ENCODE results near the gene NAT16. TPM values are rescaled to one million over a fixed set of nuclear protein-coding genes. Genes with fewer than 3 reads are reported as not detected.

NAT16 gene
- total and polyA plus RNA-seq, 2 of the 13 experiments (the other 11 are each of a cell fraction or from before 2014, with no cell fraction given), result 0.04 TPM; not detected in 1

- TF ChIP-seq, protein P1, sequence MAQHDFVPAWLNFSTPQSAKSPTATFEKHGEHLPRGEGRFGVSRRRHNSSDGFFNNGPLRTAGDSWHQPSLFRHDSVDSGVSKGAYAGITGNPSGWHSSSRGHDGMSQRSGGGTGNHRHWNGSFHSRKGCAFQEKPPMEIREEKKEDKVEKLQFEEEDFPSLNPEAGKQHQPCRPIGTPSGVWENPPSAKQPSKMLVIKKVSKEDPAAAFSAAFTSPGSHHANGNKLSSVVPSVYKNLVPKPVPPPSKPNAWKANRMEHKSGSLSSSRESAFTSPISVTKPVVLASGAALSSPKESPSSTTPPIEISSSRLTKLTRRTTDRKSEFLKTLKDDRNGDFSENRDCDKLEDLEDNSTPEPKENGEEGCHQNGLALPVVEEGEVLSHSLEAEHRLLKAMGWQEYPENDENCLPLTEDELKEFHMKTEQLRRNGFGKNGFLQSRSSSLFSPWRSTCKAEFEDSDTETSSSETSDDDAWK (CRISPR knock-in tag; IDR thresholded peaks at IDR 0.05), result no peak
- no peak for TF ChIP-seq ZNF530 (CRISPR knock-in tag; IDR thresholded peaks at IDR 0.05; ENCODE audit: low read depth)
- TF ChIP-seq SCMH1 (CRISPR knock-in tag; IDR thresholded peaks at IDR 0.05; ENCODE audit: borderline replicate concordance), result no peak
- TF ChIP-seq EED (CRISPR knock-in tag; IDR thresholded peaks at IDR 0.05), result no peak
- TF ChIP-seq ZNF674 (CRISPR knock-in tag; IDR thresholded peaks at IDR 0.05; ENCODE audit: low read depth), result no peak
- peak; percentile 42; the same call in 1 of the 2 replicates for TF ChIP-seq NFKB2 (CRISPR knock-in tag; IDR thresholded peaks at IDR 0.05; ENCODE audit: borderline replicate concordance)
- TF ChIP-seq KDM5B (CRISPR knock-in tag; IDR thresholded peaks at IDR 0.05; ENCODE audit: borderline replicate concordance), result peak; percentile 32; the same call in 1 of the 2 replicates
- TF ChIP-seq MED1 (CRISPR knock-in tag; IDR thresholded peaks at IDR 0.05), result peak; percentile 51; the same call in 1 of the 2 replicates
- TF ChIP-seq SIX1 (CRISPR knock-in tag; IDR thresholded peaks at IDR 0.05; ENCODE audit: borderline replicate concordance), result no peak
- TF ChIP-seq ZC3H13 (CRISPR knock-in tag; IDR thresholded peaks at IDR 0.05), result peak; percentile 69; the same call in 1 of the 2 replicates
- TF ChIP-seq, protein P2, sequence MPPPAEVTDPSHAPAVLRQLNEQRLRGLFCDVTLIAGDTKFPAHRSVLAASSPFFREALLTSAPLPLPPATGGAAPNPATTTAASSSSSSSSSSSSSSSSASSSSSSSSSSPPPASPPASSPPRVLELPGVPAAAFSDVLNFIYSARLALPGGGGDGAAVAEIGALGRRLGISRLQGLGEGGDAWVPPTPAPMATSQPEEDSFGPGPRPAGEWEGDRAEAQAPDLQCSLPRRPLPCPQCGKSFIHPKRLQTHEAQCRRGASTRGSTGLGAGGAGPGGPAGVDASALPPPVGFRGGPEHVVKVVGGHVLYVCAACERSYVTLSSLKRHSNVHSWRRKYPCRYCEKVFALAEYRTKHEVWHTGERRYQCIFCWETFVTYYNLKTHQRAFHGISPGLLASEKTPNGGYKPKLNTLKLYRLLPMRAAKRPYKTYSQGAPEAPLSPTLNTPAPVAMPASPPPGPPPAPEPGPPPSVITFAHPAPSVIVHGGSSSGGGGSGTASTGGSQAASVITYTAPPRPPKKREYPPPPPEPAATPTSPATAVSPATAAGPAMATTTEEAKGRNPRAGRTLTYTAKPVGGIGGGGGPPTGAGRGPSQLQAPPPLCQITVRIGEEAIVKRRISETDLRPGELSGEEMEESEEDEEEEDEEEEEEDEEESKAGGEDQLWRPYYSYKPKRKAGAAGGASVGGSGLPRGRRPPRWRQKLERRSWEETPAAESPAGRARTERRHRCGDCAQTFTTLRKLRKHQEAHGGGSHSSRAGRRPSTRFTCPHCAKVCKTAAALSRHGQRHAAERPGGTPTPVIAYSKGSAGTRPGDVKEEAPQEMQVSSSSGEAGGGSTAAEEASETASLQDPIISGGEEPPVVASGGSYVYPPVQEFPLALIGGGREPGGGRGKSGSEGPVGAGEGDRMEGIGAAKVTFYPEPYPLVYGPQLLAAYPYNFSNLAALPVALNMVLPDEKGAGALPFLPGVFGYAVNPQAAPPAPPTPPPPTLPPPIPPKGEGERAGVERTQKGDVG (CRISPR knock-in tag; IDR thresholded peaks at IDR 0.05; ENCODE audit: borderline replicate concordance), result no peak
- TF ChIP-seq ATF3 (CRISPR knock-in tag; IDR thresholded peaks at IDR 0.05), result no peak
- no peak for TF ChIP-seq REXO4 (CRISPR knock-in tag; IDR thresholded peaks at IDR 0.05; ENCODE audit: borderline replicate concordance)
- TF ChIP-seq ZFX (CRISPR knock-in tag; IDR thresholded peaks at IDR 0.05; ENCODE audit: low read depth), result 0 out of 2 replicates have a peak, but pooled peaks have one; percentile 19
- no peak; the same call in 1 of the 2 replicates for TF ChIP-seq ZNF501 (CRISPR knock-in tag; IDR thresholded peaks at IDR 0.05)
- no peak for TF ChIP-seq NCOA1 (CRISPR knock-in tag; IDR thresholded peaks at IDR 0.05)
- no peak for TF ChIP-seq ZNF124 (CRISPR knock-in tag; IDR thresholded peaks at IDR 0.05)
- no peak for TF ChIP-seq POLR2AphosphoS2 (IDR thresholded peaks at IDR 0.05; ENCODE audit: low read depth, low read length)
- TF ChIP-seq TGIF2 (CRISPR knock-in tag; IDR thresholded peaks at IDR 0.05), result no peak
- TF ChIP-seq HNRNPK (IDR thresholded peaks at IDR 0.05; ENCODE audit: low read depth, low read length, poor library complexity, severe bottlenecking), result no peak
- peak; percentile 27 for TF ChIP-seq POLR2G (IDR thresholded peaks at IDR 0.05; ENCODE audit: low read depth, low read length)
- no peak for TF ChIP-seq JARID2 (CRISPR knock-in tag; IDR thresholded peaks at IDR 0.05; ENCODE audit: insufficient replicate concordance)
- no peak for TF ChIP-seq ZSCAN22 (CRISPR knock-in tag; IDR thresholded peaks at IDR 0.05)
- no peak for TF ChIP-seq ZNF274 (CRISPR knock-in tag; IDR thresholded peaks at IDR 0.05)
- no peak for TF ChIP-seq ZNF839 (CRISPR knock-in tag; IDR thresholded peaks at IDR 0.05; ENCODE audit: borderline replicate concordance)
- no peak for TF ChIP-seq MXD4 (CRISPR knock-in tag; IDR thresholded peaks at IDR 0.05)
- no peak for TF ChIP-seq EEA1 (CRISPR knock-in tag; IDR thresholded peaks at IDR 0.05; ENCODE audit: borderline replicate concordance)
Measured at GRCh38 chr7:101133621-101134398, 46.3 kb downstream of the NAT16 start (continued).
